GM12878 (cell line): ENCODE measurements around the gene PTGIS. TPM values are rescaled to one million over a fixed set of nuclear protein-coding genes. Genes with fewer than 3 reads are reported as not detected.

Experiments
- ATAC-seq: fragments of 200-7000 bp; cut with Tn5 transposase; 3 replicates; pipeline ENCODE4 v1.9.1; 2020; ENCODE audit warnings: mild to moderate bottlenecking, moderate library complexity
- BruUV-seq: library from RNA; stranded (reverse); fragments of 400-500 nt; replicated peaks from 2 replicates; lab custom pipeline; 2021; lab: Mats Ljungman, UMichigan
- CTCF ChIA-PET: fragments of 300-600 bp; sonication (Branson Sonifier 250); formaldehyde crosslinking; extraction: SDS; loops from one replicate; lab custom pipeline; 2021; ENCODE audit warnings: inconsistent platforms; lab: Yijun Ruan, JAX
- POLR2A ChIA-PET: fragments of 350-600 bp; formaldehyde crosslinking; extraction: SDS; loops from one replicate; lab custom pipeline; 2021; ENCODE audit warnings: inconsistent platforms; lab: Charles Lee
- RAD21 ChIA-PET: fragments of 300-600 bp; sonication (Branson Sonifier 250); formaldehyde crosslinking; loops from one replicate; lab custom pipeline; 2023; ENCODE audit warnings: antibody characterized with exemption; ENCODE audit not compliant: unreplicated experiment; lab: Charles Lee
- SMC1A ChIA-PET: fragments of 300-600 bp; sonication (Branson Sonifier 250); formaldehyde crosslinking; loops from one replicate; lab custom pipeline; 2023; ENCODE audit not compliant: unreplicated experiment, uncharacterized antibody; lab: Charles Lee
- DNase-seq: peaks from one replicate; pipeline ENCODE4 v3.0.0-alpha.2; 2011; ENCODE audit warnings: low read depth, low spot score
- FAIRE-seq: peaks from 3 replicates; lab custom pipeline; 2011; peaks lifted over from hg19 to GRCh38; lab: Jason Lieb, UNC
- H2AFZ ChIP-seq: 2 replicates; pipeline ENCODE4 v1.6.0; 2011; ENCODE audit warnings: low read depth, low read length, control low read depth; ENCODE audit not compliant: control insufficient read depth
- H3K27ac ChIP-seq: 2 replicates; pipeline ENCODE4 v1.5.1; 2011; ENCODE audit warnings: control low read depth; ENCODE audit not compliant: control insufficient read depth, insufficient read depth
- H3K27me3 ChIP-seq, 2 experiments: replicated peaks in 1 of 2; 2 replicates each; pipeline versions ENCODE4 v1.6.0 to v1.6.1; 2011; ENCODE audit warnings: low read length in 1 of 2; ENCODE audit not compliant: control insufficient read depth in 2 of 2, insufficient read depth in 2 of 2
- H3K36me3 ChIP-seq, 2 experiments: 2 replicates each; pipeline ENCODE4 v1.5.1; 2011; ENCODE audit warnings: low read length in 1 of 2; ENCODE audit not compliant: control insufficient read depth in 2 of 2, insufficient read depth in 2 of 2
- H3K4me1 ChIP-seq: 2 replicates; pipeline ENCODE4 v1.6.1; 2011; ENCODE audit warnings: mild to moderate bottlenecking, low read length, moderate library complexity, mixed read lengths; ENCODE audit not compliant: control insufficient read depth, insufficient read depth
- H3K4me2 ChIP-seq: 2 replicates; pipeline ENCODE4 v1.6.0; 2011; ENCODE audit warnings: control low read depth; ENCODE audit not compliant: control insufficient read depth, insufficient read depth
- H3K4me3 ChIP-seq: fragments of 200-600 bp; sonication (generic); 2 replicates; pipeline ENCODE4 v1.5.1; 2016
- H3K79me2 ChIP-seq: 2 replicates; pipeline ENCODE4 v1.6.0; 2011; ENCODE audit warnings: low read length; ENCODE audit not compliant: control insufficient read depth, insufficient read depth
- H3K9ac ChIP-seq: 2 replicates; pipeline ENCODE4 v1.8.0; 2011; ENCODE audit warnings: low read length, control low read depth, mixed read lengths; ENCODE audit not compliant: control insufficient read depth, insufficient read depth
- H3K9me3 ChIP-seq: replicated peaks from 3 replicates; pipeline ENCODE4 v1.5.1; 2011; ENCODE audit warnings: mild to moderate bottlenecking, low read length; ENCODE audit not compliant: control insufficient read depth, insufficient read depth
- H4K20me1 ChIP-seq: 2 replicates; pipeline ENCODE4 v1.6.0; 2011; ENCODE audit not compliant: control insufficient read depth, insufficient read depth
- CREB1 ChIP-seq: IDR thresholded peaks from 2 replicates; pipeline ENCODE4 v1.6.1; 2012; ENCODE audit warnings: low read depth, mild to moderate bottlenecking, inconsistent platforms
- EED ChIP-seq: sonication (generic); IDR thresholded peaks from 2 replicates; pipeline ENCODE4 v1.6.1; 2016; ENCODE audit warnings: antibody characterized with exemption, low read depth
- JUND ChIP-seq: IDR thresholded peaks from 2 replicates; pipeline ENCODE4 v1.6.1; 2012; ENCODE audit warnings: low read depth, mild to moderate bottlenecking, low read length, improper control_type of control experiment, moderate library complexity
- PAX5 ChIP-seq: IDR thresholded peaks from 2 replicates; pipeline ENCODE4 v1.6.1; 2011; ENCODE audit warnings: low read depth, low read length, borderline replicate concordance
- RAD21 ChIP-seq: IDR thresholded peaks from 2 replicates; pipeline ENCODE4 v1.6.1; 2011; ENCODE audit warnings: mild to moderate bottlenecking, low read depth, low read length, moderate library complexity; ENCODE audit not compliant: insufficient read depth
- RFX5 ChIP-seq: IDR thresholded peaks from 2 replicates; pipeline ENCODE4 v1.6.1; 2011; ENCODE audit warnings: low read depth, low read length, improper control_type of control experiment
- SREBF1 ChIP-seq: IDR thresholded peaks from 2 replicates; pipeline ENCODE4 v1.6.1; 2012; ENCODE audit warnings: mild to moderate bottlenecking, low read length
- TAF1 ChIP-seq: IDR thresholded peaks from 2 replicates; pipeline ENCODE4 v1.6.1; 2011; ENCODE audit warnings: mild to moderate bottlenecking, low read depth, low read length, borderline replicate concordance
- WRNIP1 ChIP-seq: IDR thresholded peaks from 2 replicates; pipeline ENCODE4 v1.6.1; 2011; ENCODE audit warnings: low read depth, low read length, improper control_type of control experiment, borderline replicate concordance
- WGBS: methylation state at CpG from one replicate; pipeline ENCODE4 v1.1.6; 2016; ENCODE audit warnings: low lambda C conversion rate; ENCODE audit not compliant: insufficient replicate concordance, insufficient coverage; ENCODE audit errors: missing lambda C conversion rate; 5-methylcytosine and 5-hydroxymethylcytosine counted together
- in situ Hi-C: fragments of 300-500 bp; cut with MboI; formaldehyde crosslinking; loops from 9 replicates; pipeline ENCODE4 v1.14.3; 2018; ENCODE audit warnings: mixed read lengths
- intact Hi-C: fragments of 100-400 bp; cut with micrococcal nuclease; formaldehyde crosslinking; loops from one replicate; pipeline ENCODE4 v1.14.2; 2022; ENCODE audit not compliant: unreplicated experiment
- polyA plus RNA-seq, 11 experiments: library from polyadenylated mRNA; depleted of rRNA in 4 of 11; unstranded in 6 of 11; stranded (reverse) in 5 of 11; fragments of >200 nt; fragmentation: Nextera tagmentation in 4 of 11; fragmentation: Illumina TruSeq in 1 of 11; extraction: Ambion mirVana in 4 of 11; extraction: Trizol in 1 of 11; gene quantifications; 1 replicate in 1 of 11; 2 replicates in 10 of 11; pipeline versions ENCODE4 v1.2.1 to v1.2.3, GENCODE V29; 2011 to 2016; ENCODE audit warnings: inconsistent platforms in 2 of 11, missing spikeins in 2 of 11, low read depth in 1 of 11
- total RNA-seq, 4 experiments: library from RNA; depleted of rRNA in 3 of 4; stranded (reverse); fragments of >200 nt in 3 of 4; fragmentation: Illumina TruSeq in 1 of 4; extraction: Trizol in 1 of 4; gene quantifications; 2 replicates each; pipeline versions ENCODE4 v1.2.1 to v1.2.3, GENCODE V29; 2013 to 2021
- TF ChIP-seq, protein P1 (sequence below): IDR thresholded peaks from 2 replicates; pipeline ENCODE4 v1.6.1; 2012; ENCODE audit warnings: low read depth, low read length, improper control_type of control experiment
- TF ChIP-seq, protein P2 (sequence below): fragments of 450-650 bp; IDR thresholded peaks from 2 replicates; pipeline ENCODE4 v1.6.1; 2018; ENCODE audit warnings: mild to moderate bottlenecking, low read depth, moderate library complexity; ENCODE audit not compliant: partially characterized antibody

PTGIS gene
- total and polyA plus RNA-seq, 10 of the 15 experiments (the other 5 are each of a cell fraction or from before 2014, with no cell fraction given) = 0.10 TPM; not detected in 9

DNA sequence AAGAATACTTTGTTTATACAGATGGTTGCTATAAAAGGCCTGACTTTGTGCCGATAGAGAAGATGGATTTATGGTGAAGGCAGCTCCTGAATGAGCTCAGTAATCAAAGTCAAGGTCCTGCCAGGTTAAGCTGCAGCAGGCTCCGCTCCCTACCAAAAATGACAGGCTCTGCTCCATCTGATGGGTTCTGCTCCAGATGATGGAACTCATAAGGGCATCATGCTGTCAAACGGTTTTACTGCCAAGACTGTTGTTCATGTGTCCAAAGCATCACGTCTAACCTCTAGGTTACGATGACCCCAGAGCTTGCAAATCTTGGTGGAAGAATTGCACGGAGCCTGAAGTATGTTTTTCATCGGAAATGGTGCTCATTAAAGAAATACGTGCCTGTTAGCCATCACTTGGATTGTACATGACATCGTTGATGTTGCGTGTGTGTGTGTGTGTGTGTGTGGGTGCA is 19.2 kb upstream of the PTGIS start:
- SMC1A ChIA-PET = no interaction called here

DNA sequence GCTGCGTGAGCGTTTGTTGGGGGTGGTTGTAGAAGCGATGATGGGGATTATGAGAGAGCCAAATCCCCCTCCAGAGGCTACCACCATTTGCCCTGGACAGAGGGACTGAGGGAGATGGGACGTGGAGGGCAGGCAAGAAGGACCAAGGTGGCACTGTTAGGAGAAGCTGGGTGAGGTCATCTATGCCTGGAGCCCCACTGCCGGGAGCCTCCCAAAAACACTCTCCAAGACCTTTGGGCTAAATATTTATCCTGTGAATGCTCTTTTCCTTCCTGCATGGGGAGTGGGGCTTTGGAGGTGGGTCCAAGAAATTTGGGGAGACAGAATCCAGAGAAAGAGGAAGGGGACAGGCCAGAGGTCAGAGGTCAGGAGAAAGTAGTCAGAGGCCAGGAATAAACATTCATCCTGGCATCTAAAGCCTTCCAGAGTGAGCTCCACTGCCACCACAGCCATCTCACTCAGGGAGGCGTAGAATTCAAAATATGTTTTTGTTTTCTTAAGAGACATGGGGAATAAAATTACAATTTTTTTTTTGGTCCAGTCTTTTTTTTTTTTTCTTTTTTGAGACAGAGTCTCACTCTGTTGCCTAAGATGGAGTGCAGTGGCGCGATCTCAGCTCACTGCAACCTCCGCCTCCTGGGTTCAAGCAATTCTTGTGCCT is 17.8 kb upstream of the PTGIS start:
- H3K27ac ChIP-seq = no peak overlapping the region
- intact Hi-C loops = no loop called here
- CTCF ChIA-PET = no interaction called here

More for the DNA sequence above, 19.2 kb upstream of the PTGIS start:
- WGBS = 48% methylated on average over 10 of the region's 10 CpGs
- BruUV-seq = no TSS peak
- Histone ChIP-seq H3K9ac (no peak overlapping the region), H3K9me3 (no peaks in the 10 kb centered on the region; the same call in 2 of the 3 replicates), H3K27ac (no peak overlapping the region), H3K79me2 (no peaks in the 10 kb centered on the region), H3K4me3 (no peak overlapping the region), H3K4me1 (no peaks in the 10 kb centered on the region), H4K20me1 (no peaks in the 10 kb centered on the region), H3K36me3 (no peaks in the 10 kb centered on the region), H2AFZ (no peak overlapping the region), H3K27me3 (peaks cover 2 to 3% of the 10 kb centered on the region in 2 experiments; a peak in 1 of 4 replicates), H3K4me2 (no peak overlapping the region)
- ATAC-seq (no peak), FAIRE-seq (no peak), DNase-seq (no peak)
- ChIA-PET POLR2A (interaction anchor here (0.7 kb wide), 1 partner anchor 96 kb away, joined by 6 read pairs; no protein-coding TSS in a partner anchor), RAD21 (no interaction called here), CTCF (interaction anchor here (0.6 kb wide), 1 partner anchor 250 kb away, joined by 3 read pairs; no protein-coding TSS in a partner anchor)
- no peak for TF ChIP-seq RAD21
- TF ChIP-seq RFX5 = no peak
- TF ChIP-seq PAX5 = no peak
- intact Hi-C loops (no loop called here), in situ Hi-C loops (no loop called here)

More for the DNA sequence above, 17.8 kb upstream of the PTGIS start:
- ATAC-seq = no peak
- peaks cover 2 to 8% of the 10 kb centered on the region in 2 experiments; a peak in 2 of 4 replicates for H3K27me3 ChIP-seq
- no peaks in the 10 kb centered on the region for H3K4me1 ChIP-seq
- SMC1A ChIA-PET = interaction anchor here (0.6 kb wide), 1 partner anchor 165 kb away, joined by 3 read pairs; no protein-coding TSS in a partner anchor
- H4K20me1 ChIP-seq = no peaks in the 10 kb centered on the region
- no peaks in the 10 kb centered on the region for H3K79me2 ChIP-seq
- H3K36me3 ChIP-seq = no peaks in the 10 kb centered on the region
- no peak overlapping the region for H3K4me2 ChIP-seq
- BruUV-seq = no TSS peak
- no peak overlapping the region for H2AFZ ChIP-seq
- no peaks in the 10 kb centered on the region; the same call in 2 of the 3 replicates for H3K9me3 ChIP-seq
- TF ChIP-seq JUND (no peak), SREBF1 (no peak), CREB1 (no peak), TAF1 (no peak), EED (no peak), WRNIP1 (no peak)
- TF ChIP-seq, protein P1, sequence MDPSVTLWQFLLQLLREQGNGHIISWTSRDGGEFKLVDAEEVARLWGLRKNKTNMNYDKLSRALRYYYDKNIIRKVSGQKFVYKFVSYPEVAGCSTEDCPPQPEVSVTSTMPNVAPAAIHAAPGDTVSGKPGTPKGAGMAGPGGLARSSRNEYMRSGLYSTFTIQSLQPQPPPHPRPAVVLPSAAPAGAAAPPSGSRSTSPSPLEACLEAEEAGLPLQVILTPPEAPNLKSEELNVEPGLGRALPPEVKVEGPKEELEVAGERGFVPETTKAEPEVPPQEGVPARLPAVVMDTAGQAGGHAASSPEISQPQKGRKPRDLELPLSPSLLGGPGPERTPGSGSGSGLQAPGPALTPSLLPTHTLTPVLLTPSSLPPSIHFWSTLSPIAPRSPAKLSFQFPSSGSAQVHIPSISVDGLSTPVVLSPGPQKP = no peak
- TF ChIP-seq, protein P2, sequence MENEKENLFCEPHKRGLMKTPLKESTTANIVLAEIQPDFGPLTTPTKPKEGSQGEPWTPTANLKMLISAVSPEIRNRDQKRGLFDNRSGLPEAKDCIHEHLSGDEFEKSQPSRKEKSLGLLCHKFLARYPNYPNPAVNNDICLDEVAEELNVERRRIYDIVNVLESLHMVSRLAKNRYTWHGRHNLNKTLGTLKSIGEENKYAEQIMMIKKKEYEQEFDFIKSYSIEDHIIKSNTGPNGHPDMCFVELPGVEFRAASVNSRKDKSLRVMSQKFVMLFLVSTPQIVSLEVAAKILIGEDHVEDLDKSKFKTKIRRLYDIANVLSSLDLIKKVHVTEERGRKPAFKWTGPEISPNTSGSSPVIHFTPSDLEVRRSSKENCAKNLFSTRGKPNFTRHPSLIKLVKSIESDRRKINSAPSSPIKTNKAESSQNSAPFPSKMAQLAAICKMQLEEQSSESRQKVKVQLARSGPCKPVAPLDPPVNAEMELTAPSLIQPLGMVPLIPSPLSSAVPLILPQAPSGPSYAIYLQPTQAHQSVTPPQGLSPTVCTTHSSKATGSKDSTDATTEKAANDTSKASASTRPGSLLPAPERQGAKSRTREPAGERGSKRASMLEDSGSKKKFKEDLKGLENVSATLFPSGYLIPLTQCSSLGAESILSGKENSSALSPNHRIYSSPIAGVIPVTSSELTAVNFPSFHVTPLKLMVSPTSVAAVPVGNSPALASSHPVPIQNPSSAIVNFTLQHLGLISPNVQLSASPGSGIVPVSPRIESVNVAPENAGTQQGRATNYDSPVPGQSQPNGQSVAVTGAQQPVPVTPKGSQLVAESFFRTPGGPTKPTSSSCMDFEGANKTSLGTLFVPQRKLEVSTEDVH = no peak
- TF ChIP-seq, all 136 proteins: peak for 0
- no peak for DNase-seq
- Histone ChIP-seq H3K4me3 (no peak overlapping the region), H3K9ac (no peak overlapping the region)
- in situ Hi-C loops = no loop called here
- 59% methylated on average over 9 of the region's 9 CpGs for WGBS
- no peak for FAIRE-seq
- ChIA-PET POLR2A (no interaction called here), RAD21 (no interaction called here)
